HG03066 (cell line): ENCODE data around the gene PTPRN2.
"Not testable (repeated sequence)": the region's sequence is repeated elsewhere in the genome, so short reads cannot be mapped to it uniquely, and the experiment has no call there.

Experiments
- ATAC-seq: cut with Tn5 transposase; IDR thresholded peaks from one replicate; pipeline ENCODE4 v1.9.1; 2021; ENCODE audit warnings: low read depth; ENCODE audit not compliant: unreplicated experiment

The PTPRN2 gene

GRCh38 chr7:158264881-158265742 is 322.5 kb downstream of the PTPRN2 start:
- no peak for ATAC-seq

- ATAC-seq = no peak
These were observed 323.5 kb downstream of the PTPRN2 start for GRCh38 chr7:158263964-158264748.

GRCh38 chr7:158263110-158263963 is 324.3 kb downstream of the PTPRN2 start:
- no peak for ATAC-seq

- ATAC-seq = no peak
These were observed 325.1 kb downstream of the PTPRN2 start for GRCh38 chr7:158262284-158263109.

- ATAC-seq = no peak
These were observed 326.0 kb downstream of the PTPRN2 start for GRCh38 chr7:158261362-158262235.

- no peak for ATAC-seq
These were observed 326.9 kb downstream of the PTPRN2 start for GRCh38 chr7:158260567-158261361.

GRCh38 chr7:158259671-158260418 is 327.8 kb downstream of the PTPRN2 start:
- ATAC-seq = no peak

- ATAC-seq = no peak
These were observed 328.5 kb downstream of the PTPRN2 start for GRCh38 chr7:158259141-158259540.

- no peak for ATAC-seq
These were observed 329.1 kb downstream of the PTPRN2 start for GRCh38 chr7:158258411-158259130.

GRCh38 chr7:158257516-158258410 is 329.9 kb downstream of the PTPRN2 start:
- ATAC-seq = no peak

- ATAC-seq = no peak
These were observed 330.6 kb downstream of the PTPRN2 start for GRCh38 chr7:158257001-158257400.

GRCh38 chr7:158256091-158256816 is 331.4 kb downstream of the PTPRN2 start:
- ATAC-seq = no peak

- ATAC-seq = no peak
These were observed 332.1 kb downstream of the PTPRN2 start for GRCh38 chr7:158255558-158255957.

- ATAC-seq = no peak
These were observed 332.5 kb downstream of the PTPRN2 start for GRCh38 chr7:158255156-158255555.

GRCh38 chr7:158253670-158254045 is 334.0 kb downstream of the PTPRN2 start:
- ATAC-seq = not testable (repeated sequence)
